Stomach (tissue), 4 donors: ENCODE data around the gene ZNF282.

ENCODE experiments used
- POLR2A ChIP-seq, 4 donors: fragments of 450-650 bp; IDR thresholded peaks; one replicate each; pipeline ENCODE4 v1.6.1; 2016; ENCODE audit warnings: antibody characterized with exemption in 4 of 4, control low read depth in 2 of 4, mild to moderate bottlenecking in 1 of 4, moderate library complexity in 1 of 4
- TF ChIP-seq, protein P1 (sequence below), 7 experiments: fragments of 450-650 bp in 4 of 7; fragments of 200-600 bp in 3 of 7; sonication (generic) in 3 of 7; IDR thresholded peaks; one replicate each; pipeline ENCODE4 v1.5.1; 2016 to 2019; ENCODE audit warnings: antibody characterized with exemption in 7 of 7, control low read depth in 2 of 7, mild to moderate bottlenecking in 1 of 7

- TF ChIP-seq, protein P1, sequence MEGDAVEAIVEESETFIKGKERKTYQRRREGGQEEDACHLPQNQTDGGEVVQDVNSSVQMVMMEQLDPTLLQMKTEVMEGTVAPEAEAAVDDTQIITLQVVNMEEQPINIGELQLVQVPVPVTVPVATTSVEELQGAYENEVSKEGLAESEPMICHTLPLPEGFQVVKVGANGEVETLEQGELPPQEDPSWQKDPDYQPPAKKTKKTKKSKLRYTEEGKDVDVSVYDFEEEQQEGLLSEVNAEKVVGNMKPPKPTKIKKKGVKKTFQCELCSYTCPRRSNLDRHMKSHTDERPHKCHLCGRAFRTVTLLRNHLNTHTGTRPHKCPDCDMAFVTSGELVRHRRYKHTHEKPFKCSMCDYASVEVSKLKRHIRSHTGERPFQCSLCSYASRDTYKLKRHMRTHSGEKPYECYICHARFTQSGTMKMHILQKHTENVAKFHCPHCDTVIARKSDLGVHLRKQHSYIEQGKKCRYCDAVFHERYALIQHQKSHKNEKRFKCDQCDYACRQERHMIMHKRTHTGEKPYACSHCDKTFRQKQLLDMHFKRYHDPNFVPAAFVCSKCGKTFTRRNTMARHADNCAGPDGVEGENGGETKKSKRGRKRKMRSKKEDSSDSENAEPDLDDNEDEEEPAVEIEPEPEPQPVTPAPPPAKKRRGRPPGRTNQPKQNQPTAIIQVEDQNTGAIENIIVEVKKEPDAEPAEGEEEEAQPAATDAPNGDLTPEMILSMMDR (IDR thresholded peaks at IDR 0.05) = no peak
- TF ChIP-seq POLR2A (IDR thresholded peaks at IDR 0.05) = no peak
These were observed 21.1 kb downstream of the ZNF282 start for GRCh38 chr7:149216402-149216801.
